ENCODE data around the gene NDC1.

Gene NDC1

GRCh38 chr1:53716150-53716549 is 121.9 kb downstream of the NDC1 start:
- Histone ChIP-seq H3K4me1 (ENCODE audit: control insufficient read depth, low read depth, low read length) (no peaks in the 10 kb centered on the region), H3K36me3 (ENCODE audit: control insufficient read depth, low read depth, low read length) (no peaks in the 10 kb centered on the region), H3K27me3 (ENCODE audit: control insufficient read depth, insufficient read depth, low read length) (no peaks in the 10 kb centered on the region), H3K9ac (ENCODE audit: low read length) (no peak overlapping the region), H3K27ac (ENCODE audit: low read length) (no peak overlapping the region), H3K9me3 (ENCODE audit: control insufficient read depth, low read depth, low read length) (no peaks in the 10 kb centered on the region), H3K4me3 (ENCODE audit: low read length) (no peak overlapping the region)

GRCh38 chr1:53715478-53715877 is 122.6 kb downstream of the NDC1 start:
- H3K9me3 ChIP-seq (ENCODE audit: control insufficient read depth, low read depth, low read length) = no peaks in the 10 kb centered on the region
- no peak overlapping the region for H3K9ac ChIP-seq (ENCODE audit: low read length)
- H3K27me3 ChIP-seq (ENCODE audit: control insufficient read depth, insufficient read depth, low read length) = no peaks in the 10 kb centered on the region
- no peaks in the 10 kb centered on the region for H3K36me3 ChIP-seq (ENCODE audit: control insufficient read depth, low read depth, low read length)
- no peak overlapping the region for H3K4me3 ChIP-seq (ENCODE audit: low read length)
- no peaks in the 10 kb centered on the region for H3K4me1 ChIP-seq (ENCODE audit: control insufficient read depth, low read depth, low read length)
- H3K27ac ChIP-seq (ENCODE audit: low read length) = no peak overlapping the region
